Mammary epithelial cell (primary cell): Measurements from ENCODE around the gene PAMR1.

Experiments used
- EZH2 ChIP-seq: IDR thresholded peaks from 2 replicates; pipeline ENCODE4 v1.6.1; 2012; ENCODE audit warnings: low read length, inconsistent platforms, borderline replicate concordance
- TF ChIP-seq, protein P1 (sequence below), 2 donors: IDR thresholded peaks in 1 of 2; conservative IDR thresholded peaks in 1 of 2; 2 replicates each; pipeline ENCODE4 v1.5.1; 2011 to 2012; ENCODE audit warnings: inconsistent platforms in 2 of 2, low read length in 2 of 2, mild to moderate bottlenecking in 2 of 2, control low read depth in 1 of 2, low read depth in 1 of 2; ENCODE audit not compliant: insufficient read depth in 1 of 2; ENCODE audit errors: extremely low read depth in 1 of 2

DNA sequence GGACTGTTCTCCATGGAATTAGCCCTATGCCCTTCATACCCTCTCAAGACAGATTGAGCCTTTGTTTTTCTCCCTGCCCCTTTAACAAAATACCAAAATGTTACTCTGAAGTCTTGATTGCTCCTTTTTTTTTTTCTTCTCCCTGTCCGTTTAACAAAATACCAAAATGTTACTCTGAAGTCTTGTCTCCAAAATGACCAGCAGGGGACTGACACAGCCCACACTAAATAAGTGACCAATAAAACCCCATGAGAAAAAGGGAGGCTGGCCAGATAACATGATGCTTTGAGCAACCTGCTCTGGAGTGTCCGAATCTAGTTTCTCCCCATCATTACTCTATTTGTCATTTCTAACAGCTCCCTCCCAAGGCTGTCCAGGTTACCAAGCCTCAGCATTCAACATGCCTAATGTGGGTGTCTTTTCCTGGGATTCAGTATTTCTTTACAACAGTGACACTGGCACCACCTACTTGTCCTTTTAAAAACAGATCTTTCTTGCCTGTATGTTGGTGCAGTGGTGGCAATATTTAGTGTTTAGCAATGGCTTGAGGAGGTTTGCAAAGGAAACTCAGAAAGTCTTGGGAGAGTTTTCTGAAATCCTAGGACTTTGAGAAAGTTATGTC, 63.4 kb downstream of the PAMR1 start:
- TF ChIP-seq, protein P1, sequence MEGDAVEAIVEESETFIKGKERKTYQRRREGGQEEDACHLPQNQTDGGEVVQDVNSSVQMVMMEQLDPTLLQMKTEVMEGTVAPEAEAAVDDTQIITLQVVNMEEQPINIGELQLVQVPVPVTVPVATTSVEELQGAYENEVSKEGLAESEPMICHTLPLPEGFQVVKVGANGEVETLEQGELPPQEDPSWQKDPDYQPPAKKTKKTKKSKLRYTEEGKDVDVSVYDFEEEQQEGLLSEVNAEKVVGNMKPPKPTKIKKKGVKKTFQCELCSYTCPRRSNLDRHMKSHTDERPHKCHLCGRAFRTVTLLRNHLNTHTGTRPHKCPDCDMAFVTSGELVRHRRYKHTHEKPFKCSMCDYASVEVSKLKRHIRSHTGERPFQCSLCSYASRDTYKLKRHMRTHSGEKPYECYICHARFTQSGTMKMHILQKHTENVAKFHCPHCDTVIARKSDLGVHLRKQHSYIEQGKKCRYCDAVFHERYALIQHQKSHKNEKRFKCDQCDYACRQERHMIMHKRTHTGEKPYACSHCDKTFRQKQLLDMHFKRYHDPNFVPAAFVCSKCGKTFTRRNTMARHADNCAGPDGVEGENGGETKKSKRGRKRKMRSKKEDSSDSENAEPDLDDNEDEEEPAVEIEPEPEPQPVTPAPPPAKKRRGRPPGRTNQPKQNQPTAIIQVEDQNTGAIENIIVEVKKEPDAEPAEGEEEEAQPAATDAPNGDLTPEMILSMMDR (conservative IDR thresholded peaks at IDR 0.05 in 1 of 2, IDR thresholded peaks at IDR 0.05 in 1 of 2; ENCODE audit: extremely low read depth in 1 of 2, insufficient read depth in 1 of 2, low read depth in 1 of 2, low read length in 2 of 2) = no peak
- no peak for TF ChIP-seq EZH2
